HG03378 (cell line): ENCODE results near the gene DMP1.

ENCODE experiments used
- ATAC-seq: cut with Tn5 transposase; IDR thresholded peaks from one replicate; pipeline ENCODE4 v1.9.1; 2021; ENCODE audit warnings: mild to moderate bottlenecking, moderate library complexity; ENCODE audit not compliant: unreplicated experiment

Gene DMP1

DNA sequence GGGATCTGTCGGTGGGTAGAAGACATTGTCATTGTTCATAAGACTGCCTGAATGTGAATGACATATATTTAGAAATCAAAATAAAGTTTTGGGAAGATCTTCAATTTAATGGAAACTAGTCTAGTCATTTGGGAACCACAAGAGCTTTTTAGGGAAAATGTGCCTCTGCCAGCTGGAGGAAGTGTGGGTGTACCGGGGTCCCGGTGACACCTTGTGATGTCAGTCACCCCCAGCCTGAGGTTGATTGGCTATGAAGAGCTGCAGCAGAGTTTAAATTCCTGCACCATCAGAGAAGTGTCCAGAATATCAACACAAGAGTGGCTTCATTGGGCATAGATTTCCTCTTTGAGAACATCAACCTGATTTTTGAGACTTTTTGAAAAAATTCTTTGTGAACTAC is at the start of gene DMP1:
TSS of gene DMP1 (plus strand) at position 301 of the 400 bp plus-strand sequence. CDS start 6,213 bp downstream, outside the sequence.
- ATAC-seq: no peak

- ATAC-seq: no peak
These were observed 48.7 kb upstream of the DMP1 start for GRCh38 chr4:87601361-87601760.

DNA sequence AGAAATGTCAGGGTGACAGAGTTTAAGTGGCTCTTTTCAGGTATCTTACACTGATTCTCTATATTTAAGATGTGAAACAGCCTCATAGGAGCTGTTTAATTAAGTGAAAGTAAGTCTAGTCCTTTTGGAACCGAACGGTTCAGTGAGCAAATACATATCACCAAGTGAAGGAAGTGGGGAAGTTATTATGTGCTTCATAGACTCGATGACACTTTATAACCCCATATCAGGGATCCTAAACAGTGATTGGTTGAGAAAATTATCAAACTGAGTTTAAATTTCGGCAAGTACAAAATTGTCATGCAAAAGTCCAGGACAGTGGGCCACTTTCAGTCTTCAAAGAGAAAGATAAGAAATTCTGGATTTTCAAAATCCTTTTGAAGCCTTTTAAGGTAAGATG is 41.9 kb upstream of the DMP1 start, which contains the start of gene DSPP:
TSS of gene DSPP (plus strand) at position 301 of the 400 bp plus-strand sequence. CDS start 2,380 bp downstream, outside the sequence.
- ATAC-seq: no peak

DNA sequence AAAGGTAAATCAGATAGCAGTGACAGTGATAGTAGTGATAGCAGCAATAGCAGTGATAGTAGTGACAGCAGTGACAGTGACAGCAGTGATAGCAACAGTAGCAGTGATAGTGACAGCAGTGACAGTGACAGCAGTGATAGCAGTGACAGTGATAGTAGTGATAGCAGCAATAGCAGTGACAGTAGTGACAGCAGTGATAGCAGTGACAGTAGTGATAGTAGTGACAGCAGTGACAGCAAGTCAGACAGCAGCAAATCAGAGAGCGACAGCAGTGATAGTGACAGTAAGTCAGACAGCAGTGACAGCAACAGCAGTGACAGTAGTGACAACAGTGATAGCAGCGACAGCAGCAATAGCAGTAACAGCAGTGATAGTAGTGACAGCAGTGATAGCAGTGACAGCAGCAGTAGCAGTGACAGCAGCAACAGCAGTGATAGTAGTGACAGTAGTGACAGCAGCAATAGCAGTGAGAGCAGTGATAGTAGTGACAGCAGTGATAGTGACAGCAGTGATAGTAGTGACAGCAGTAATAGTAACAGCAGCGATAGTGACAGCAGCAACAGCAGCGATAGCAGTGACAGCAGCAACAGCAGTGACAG is 35.7 kb upstream of the DMP1 start:
- ATAC-seq: no peak

- no peak for ATAC-seq
These were observed 33.8 kb upstream of the DMP1 start for GRCh38 chr4:87616268-87616667.

DNA sequence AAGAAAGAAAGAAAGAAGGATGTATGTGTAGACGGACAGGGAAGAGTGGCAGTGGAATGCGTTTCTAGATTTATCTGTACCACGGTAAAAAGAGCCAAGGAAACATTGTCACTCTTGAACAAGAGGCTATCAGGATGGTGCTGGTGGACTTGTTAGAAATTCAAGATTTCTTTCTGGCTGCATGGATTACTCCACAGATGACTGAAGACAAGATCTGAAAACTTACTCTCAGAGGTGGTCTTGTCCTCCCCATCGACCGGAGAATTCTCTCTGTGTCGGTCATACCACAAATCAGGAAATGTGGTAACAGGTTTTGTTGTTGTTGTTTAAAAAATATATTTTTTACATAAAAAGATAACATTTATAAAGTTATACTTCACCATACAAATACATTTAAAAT is 30.0 kb upstream of the DMP1 start:
- ATAC-seq: no peak

GRCh38 chr4:87620491-87620890 is 29.6 kb upstream of the DMP1 start:
- ATAC-seq: no peak

GRCh38 chr4:87622303-87622702 is 27.8 kb upstream of the DMP1 start:
- no peak for ATAC-seq

GRCh38 chr4:87624698-87625097 is 25.4 kb upstream of the DMP1 start:
- peak; percentile 88 for ATAC-seq

- ATAC-seq: no peak
These were observed 18.4 kb upstream of the DMP1 start for GRCh38 chr4:87631668-87632067.

GRCh38 chr4:87632469-87632868 is 17.6 kb upstream of the DMP1 start:
- ATAC-seq: no peak

DNA sequence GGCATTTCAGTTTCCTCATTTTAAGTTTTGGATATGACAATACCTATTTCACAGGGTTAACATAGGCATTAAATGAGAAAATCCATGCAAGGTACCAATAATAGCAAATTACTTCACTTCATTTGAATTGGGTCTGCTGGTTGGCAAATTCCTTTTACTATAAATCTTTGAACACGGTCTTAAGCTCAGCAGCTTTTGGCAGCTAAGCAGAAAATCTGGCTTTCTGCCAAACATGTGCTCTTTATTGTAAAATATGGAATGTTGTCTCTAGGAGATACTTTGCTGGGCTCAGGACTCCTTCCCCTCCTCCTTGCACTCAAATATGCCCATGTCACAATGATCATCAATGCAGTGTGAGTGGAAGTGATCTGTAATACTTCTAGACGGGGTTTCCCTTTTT is 16.8 kb upstream of the DMP1 start:
- no peak for ATAC-seq

GRCh38 chr4:87644286-87644685 is 5.8 kb upstream of the DMP1 start:
- ATAC-seq: no peak

DNA sequence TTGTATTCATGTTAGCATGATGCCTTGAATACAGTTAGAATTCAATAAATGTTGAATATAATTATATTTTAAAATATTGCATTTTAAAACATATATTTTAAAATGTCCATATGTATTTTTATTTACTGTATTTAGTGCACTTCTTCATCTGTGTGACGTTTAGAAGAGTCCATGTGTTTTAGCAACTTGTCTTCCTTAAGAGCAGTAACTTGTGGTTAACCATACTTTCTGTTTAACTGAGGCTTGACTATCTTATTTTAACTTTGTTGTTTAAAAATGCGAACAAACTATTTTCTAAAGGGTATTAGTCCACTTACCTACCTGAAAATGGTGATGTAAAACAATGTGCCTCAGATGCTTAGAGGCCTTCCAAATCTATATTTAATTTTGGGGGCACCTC is 858 bp downstream of the DMP1 start:
- ATAC-seq: no peak

DNA sequence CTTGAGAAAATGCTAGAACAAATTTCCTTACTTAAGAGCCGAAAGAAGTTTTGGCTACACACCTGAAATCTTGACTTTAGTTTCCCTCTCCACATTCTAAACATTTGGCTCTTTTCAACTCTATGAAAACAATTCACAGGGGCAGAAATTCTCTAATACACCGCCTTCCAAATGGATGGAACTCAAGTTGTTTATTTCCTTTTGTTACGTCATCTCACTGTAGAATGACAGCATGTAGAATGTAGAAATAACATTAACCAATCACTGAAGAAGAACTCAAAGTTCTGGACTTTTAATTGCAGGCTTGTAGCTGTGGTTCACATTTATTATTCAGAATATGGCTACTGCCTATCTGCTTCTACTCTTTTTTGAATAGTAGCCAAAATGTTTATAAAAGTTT is 1.9 kb downstream of the DMP1 start:
- ATAC-seq: no peak

DNA sequence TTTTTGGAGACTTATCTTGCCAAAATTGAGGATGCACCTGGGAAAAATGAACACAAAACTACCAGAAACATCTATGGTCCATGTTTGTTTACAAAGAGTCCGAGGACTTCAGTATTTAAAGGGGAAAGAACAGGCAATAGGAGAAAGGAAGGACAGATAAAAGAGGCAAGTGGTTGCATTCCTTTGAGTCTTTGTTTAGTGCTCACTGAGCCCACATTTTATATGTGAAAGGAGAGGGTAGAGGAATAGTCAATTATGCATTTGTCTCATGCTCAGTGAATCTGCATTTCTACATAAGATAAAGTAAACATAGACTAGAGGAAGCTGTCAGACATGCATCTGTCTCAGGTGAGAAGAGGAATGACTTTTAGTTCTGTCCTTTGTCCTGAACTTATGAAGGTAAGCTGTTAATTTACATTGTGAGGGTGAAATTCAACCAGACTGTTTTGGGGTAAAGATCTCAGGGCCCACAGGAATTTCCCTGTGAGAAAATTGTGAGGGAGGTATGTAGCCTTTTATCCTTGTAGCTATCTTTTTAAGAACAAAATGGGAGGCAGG is 4.5 kb downstream of the DMP1 start:
- ATAC-seq: no peak

DNA sequence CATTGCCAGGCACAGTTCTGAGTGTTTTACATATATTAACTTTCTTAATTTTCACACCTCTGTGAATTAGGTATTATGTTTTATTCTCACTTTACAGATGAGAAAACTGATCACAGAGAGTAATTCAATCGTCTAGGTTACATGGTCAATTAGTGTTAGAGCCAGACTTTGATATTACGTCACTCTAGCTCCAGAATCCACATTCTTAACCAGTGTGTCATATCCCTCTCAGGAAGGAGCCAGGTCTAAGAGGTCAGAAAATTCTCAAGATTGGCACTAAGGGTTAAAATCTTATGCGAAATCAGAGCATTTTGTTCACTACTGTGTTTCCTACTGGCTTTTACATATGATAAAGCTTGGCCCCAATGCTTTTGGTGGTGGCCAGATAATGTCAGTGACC is 7.4 kb downstream of the DMP1 start:
- no peak for ATAC-seq

DNA sequence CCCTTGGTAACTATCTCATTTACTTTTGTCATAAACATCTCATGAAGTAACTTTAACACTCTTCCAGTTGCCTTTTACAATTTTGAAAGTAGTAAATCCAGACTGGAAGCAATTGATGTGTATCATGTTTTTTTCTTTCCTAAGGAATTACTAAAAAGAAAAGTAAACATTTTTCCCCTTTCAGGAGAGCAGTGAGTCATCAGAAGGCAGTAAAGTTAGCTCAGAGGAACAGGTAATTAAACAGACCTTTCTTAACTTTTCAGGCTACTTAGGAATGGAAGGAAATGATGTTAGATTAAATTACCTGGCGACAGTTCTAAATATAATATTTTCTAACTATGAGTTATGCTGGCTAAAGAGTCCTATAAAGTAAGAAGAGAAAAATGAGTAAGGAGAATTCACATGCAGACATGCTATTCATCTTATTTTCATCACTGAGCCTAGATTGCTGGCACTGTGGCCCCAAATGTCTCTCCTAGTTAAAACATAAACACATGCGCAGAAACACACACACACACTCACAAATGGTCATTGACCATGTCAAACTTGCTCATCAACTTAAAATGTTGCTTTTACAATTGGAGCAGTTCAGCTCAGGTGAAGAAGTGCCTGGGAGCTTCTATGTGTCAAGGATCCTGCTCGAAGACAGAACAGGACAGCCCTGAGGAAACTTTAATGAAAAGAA is 9.3 kb downstream of the DMP1 start:
- no peak for ATAC-seq

GRCh38 chr4:87662871-87663270 is 12.8 kb downstream of the DMP1 start:
- ATAC-seq: no peak

- ATAC-seq: no peak
These were observed 19.3 kb downstream of the DMP1 start for GRCh38 chr4:87669373-87669772.

GRCh38 chr4:87677731-87678130 is 27.7 kb downstream of the DMP1 start:
- peak; percentile 86 for ATAC-seq

DNA sequence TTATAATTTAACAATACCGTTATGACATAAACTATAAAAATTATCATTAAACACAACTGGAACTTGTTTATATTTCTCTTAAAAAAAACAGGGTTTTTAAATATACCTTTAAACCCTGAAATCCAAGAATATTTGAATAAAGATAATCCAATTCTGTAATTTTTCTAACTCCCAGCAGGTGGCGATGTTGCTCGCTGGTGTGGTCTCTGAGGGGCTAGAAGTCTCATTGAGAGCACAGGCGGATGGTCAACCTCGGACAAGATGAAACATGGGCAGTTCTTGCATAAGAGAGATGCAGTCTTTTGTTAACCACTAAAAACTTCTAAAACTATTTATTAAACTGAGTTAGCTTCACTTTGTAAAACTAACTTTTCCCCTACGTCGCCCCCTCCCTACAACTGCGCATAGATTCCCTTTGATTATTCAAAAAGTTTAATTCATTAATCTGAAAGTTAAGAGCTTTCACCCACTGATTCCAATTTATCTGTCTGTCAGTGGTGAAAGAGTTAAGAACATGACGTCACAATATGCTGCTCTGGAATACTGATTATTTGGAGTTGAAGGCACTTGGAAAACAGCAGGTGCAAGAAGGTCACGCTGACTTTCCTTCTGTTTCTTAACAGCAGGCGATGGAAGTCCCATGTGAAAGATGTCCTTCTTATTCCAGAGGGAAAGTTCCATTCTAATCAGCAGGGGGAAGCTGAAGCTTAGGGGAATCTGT is 29.5 kb downstream of the DMP1 start:
- no peak for ATAC-seq
